NT2/D1 (cell line): ENCODE data around the gene NEO1.

Experiments used
- SUZ12 ChIP-seq: IDR thresholded peaks from 2 replicates; pipeline ENCODE4 v1.6.1; 2011; ENCODE audit not compliant: insufficient read length, insufficient read depth; ENCODE audit errors: extremely low read depth
- ZNF274 ChIP-seq: IDR thresholded peaks from 2 replicates; pipeline ENCODE4 v1.6.1; 2011; ENCODE audit warnings: mild to moderate bottlenecking, low read depth, low read length

- TF ChIP-seq SUZ12 (no peak), ZNF274 (no peak)
Observed at GRCh38 chr15:73329501-73330200, 277.4 kb downstream of the NEO1 start.
